Measurements from ENCODE around the gene PURB. TPM values are rescaled to one million over a fixed set of nuclear protein-coding genes. Genes with fewer than 3 reads are reported as not detected.

The PURB gene
- total and polyA plus RNA-seq, 9 of the 15 experiments (the other 6 are each of a cell fraction or from before 2014, with no cell fraction given), result 1.6 to 14.1 (median 8.8) TPM

GRCh38 chr7:44847509-44847919 is 37.8 kb downstream of the PURB start (continued):
- TF ChIP-seq REST (IDR thresholded peaks at IDR 0.05; ENCODE audit: borderline replicate concordance) (peak; percentile 79), REST (CRISPR knock-in tag; IDR thresholded peaks at IDR 0.05; ENCODE audit: low read depth) (peak; percentile 76), ZNF589 (CRISPR knock-in tag; IDR thresholded peaks at IDR 0.05; ENCODE audit: low read depth) (peak; percentile 56; the same call in 1 of the 2 replicates), ZNF316 (IDR thresholded peaks at IDR 0.05) (no peak), NFIC (IDR thresholded peaks at IDR 0.05) (peak; percentile 61; the same call in 1 of the 2 replicates), ZNF253 (CRISPR knock-in tag; conservative IDR thresholded peaks at IDR 0.05) (no peak), SAP30 (IDR thresholded peaks at IDR 0.05; ENCODE audit: borderline replicate concordance, insufficient read depth, low read depth, low read length, poor library complexity, severe bottlenecking) (peak; percentile 30), BRF1 (IDR thresholded peaks at IDR 0.05; ENCODE audit: borderline replicate concordance, extremely low read depth, insufficient read length) (no peak), PRDM10 (IDR thresholded peaks at IDR 0.05; ENCODE audit: partially characterized antibody) (no peak), PREB (CRISPR knock-in tag; IDR thresholded peaks at IDR 0.05) (no peak), SNIP1 (IDR thresholded peaks at IDR 0.05; ENCODE audit: low read depth) (0 out of 2 replicates have a peak, but pooled peaks have one; percentile 43)
- TF ChIP-seq, protein P1, sequence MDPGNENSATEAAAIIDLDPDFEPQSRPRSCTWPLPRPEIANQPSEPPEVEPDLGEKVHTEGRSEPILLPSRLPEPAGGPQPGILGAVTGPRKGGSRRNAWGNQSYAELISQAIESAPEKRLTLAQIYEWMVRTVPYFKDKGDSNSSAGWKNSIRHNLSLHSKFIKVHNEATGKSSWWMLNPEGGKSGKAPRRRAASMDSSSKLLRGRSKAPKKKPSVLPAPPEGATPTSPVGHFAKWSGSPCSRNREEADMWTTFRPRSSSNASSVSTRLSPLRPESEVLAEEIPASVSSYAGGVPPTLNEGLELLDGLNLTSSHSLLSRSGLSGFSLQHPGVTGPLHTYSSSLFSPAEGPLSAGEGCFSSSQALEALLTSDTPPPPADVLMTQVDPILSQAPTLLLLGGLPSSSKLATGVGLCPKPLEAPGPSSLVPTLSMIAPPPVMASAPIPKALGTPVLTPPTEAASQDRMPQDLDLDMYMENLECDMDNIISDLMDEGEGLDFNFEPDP (CRISPR knock-in tag; IDR thresholded peaks at IDR 0.05), result no peak

Data from K562 (cell line).